ENCODE results near the gene TENM3. TPM values are rescaled to one million over a fixed set of nuclear protein-coding genes. Genes with fewer than 3 reads are reported as not detected.
A peak's percentile ranks its signal among the peaks of the same experiment; 100 is the strongest.

Gene TENM3
- total RNA-seq, 1 experiment from 2014 or later, result 66.4 TPM

GRCh38 chr4:182400081-182400480, 156.9 kb downstream of the TENM3 start:
- no peak for DNase-seq (ENCODE audit: low read depth)

- no peak for DNase-seq (ENCODE audit: low read depth)
Observed at GRCh38 chr4:182400790-182401189, 157.6 kb downstream of the TENM3 start.

- DNase-seq (ENCODE audit: low read depth), result no peak
Observed at GRCh38 chr4:182404376-182404775, 161.2 kb downstream of the TENM3 start.

- DNase-seq (ENCODE audit: low read depth), result no peak
Observed at GRCh38 chr4:182405087-182405486, 161.9 kb downstream of the TENM3 start.

- DNase-seq (ENCODE audit: low read depth), result no peak
Observed at GRCh38 chr4:182409271-182409670, 166.1 kb downstream of the TENM3 start.

- no peak for DNase-seq (ENCODE audit: low read depth)
Observed at GRCh38 chr4:182411391-182411790, 168.2 kb downstream of the TENM3 start.

- no peak for DNase-seq (ENCODE audit: low read depth)
Observed at GRCh38 chr4:182413550-182413949, 170.3 kb downstream of the TENM3 start.

- DNase-seq (ENCODE audit: low read depth), result no peak
Observed at GRCh38 chr4:182415116-182415515, 171.9 kb downstream of the TENM3 start.

GRCh38 chr4:182416067-182416466, 172.9 kb downstream of the TENM3 start:
- no peak for DNase-seq (ENCODE audit: low read depth)

- no peak for DNase-seq (ENCODE audit: low read depth)
Observed at GRCh38 chr4:182418054-182418734, 175.0 kb downstream of the TENM3 start.

GRCh38 chr4:182420189-182420588, 177.0 kb downstream of the TENM3 start:
- no peak for DNase-seq (ENCODE audit: low read depth)

GRCh38 chr4:182421753-182422152, 178.6 kb downstream of the TENM3 start:
- no peak for DNase-seq (ENCODE audit: low read depth)

- DNase-seq (ENCODE audit: low read depth), result no peak
Observed at GRCh38 chr4:182425302-182425701, 182.1 kb downstream of the TENM3 start.

- no peak for DNase-seq (ENCODE audit: low read depth)
Observed at GRCh38 chr4:182426901-182427300, 183.7 kb downstream of the TENM3 start.

- no peak for DNase-seq (ENCODE audit: low read depth)
Observed at GRCh38 chr4:182427554-182427953, 184.4 kb downstream of the TENM3 start.

- DNase-seq (ENCODE audit: low read depth), result no peak
Observed at GRCh38 chr4:182429896-182430295, 186.7 kb downstream of the TENM3 start.

GRCh38 chr4:182432819-182433218, 189.6 kb downstream of the TENM3 start:
- no peak for DNase-seq (ENCODE audit: low read depth)

GRCh38 chr4:182434720-182435119, 191.5 kb downstream of the TENM3 start:
- no peak for DNase-seq (ENCODE audit: low read depth)

GRCh38 chr4:182435401-182435800, 192.2 kb downstream of the TENM3 start:
- no peak for DNase-seq (ENCODE audit: low read depth)

- DNase-seq (ENCODE audit: low read depth), result no peak
Observed at GRCh38 chr4:182443070-182443469, 199.9 kb downstream of the TENM3 start.

GRCh38 chr4:182447767-182448280, 204.6 kb downstream of the TENM3 start:
- DNase-seq (ENCODE audit: low read depth), result no peak

- peak; percentile 88 for DNase-seq (ENCODE audit: low read depth)
Observed at GRCh38 chr4:182448281-182449151, 205.3 kb downstream of the TENM3 start.

Measured in M059J (cell line).